Measurements from ENCODE around the gene ANKRD39. TPM values are rescaled to one million over a fixed set of nuclear protein-coding genes. Genes with fewer than 3 reads are reported as not detected.

Gene ANKRD39
- total and polyA plus RNA-seq, 10 of the 15 experiments (the other 5 are each of a cell fraction or from before 2014, with no cell fraction given): 7.4 to 36.2 (median 23.7) TPM

GRCh38 chr2:96873651-96874096 is 15.9 kb upstream of the ANKRD39 start (continued):
- TF ChIP-seq BHLHE40 (IDR thresholded peaks at IDR 0.05; ENCODE audit: borderline replicate concordance in 1 of 2, low read depth in 2 of 2, low read length in 1 of 2) (no peak), HDAC6 (IDR thresholded peaks at IDR 0.05; ENCODE audit: unreplicated experiment) (no peak), SMARCA5 (IDR thresholded peaks at IDR 0.05) (no peak), ASH2L (IDR thresholded peaks at IDR 0.05; ENCODE audit: borderline replicate concordance, low read depth) (no peak), HDAC2 (IDR thresholded peaks at IDR 0.05) (no peak), SREBF2 (IDR thresholded peaks at IDR 0.05; ENCODE audit: low read length) (no peak), CEBPB (IDR thresholded peaks at IDR 0.05; ENCODE audit: borderline replicate concordance in 1 of 2, low read depth in 2 of 2, low read length in 2 of 2) (no peak), SIN3A (IDR thresholded peaks at IDR 0.05; ENCODE audit: low read depth, low read length) (no peak), SIX5 (IDR thresholded peaks at IDR 0.05; ENCODE audit: low read depth, low read length, severe bottlenecking) (no peak), ZNF622 (IDR thresholded peaks at IDR 0.05) (no peak), RUNX3 (IDR thresholded peaks at IDR 0.05; ENCODE audit: low read length) (peak; percentile 22), CHD2 (IDR thresholded peaks at IDR 0.05; ENCODE audit: borderline replicate concordance, low read depth, low read length) (no peak; the same call in 1 of the 2 replicates), GABPA (IDR thresholded peaks at IDR 0.05; ENCODE audit: low read depth) (no peak), ZSCAN29 (IDR thresholded peaks at IDR 0.05) (no peak), TBL1XR1 (IDR thresholded peaks at IDR 0.05; ENCODE audit: low read depth, low read length) (no peak), POLR2AphosphoS2 (IDR thresholded peaks at IDR 0.05; ENCODE audit: low read depth, low read length) (no peak), CBX5 (IDR thresholded peaks at IDR 0.05; ENCODE audit: low read depth) (no peak), MYC (IDR thresholded peaks at IDR 0.05; ENCODE audit: insufficient read depth, insufficient read length, insufficient replicate concordance, low read length, severe bottlenecking) (no peak), CEBPZ (IDR thresholded peaks at IDR 0.05; ENCODE audit: low read depth, low read length) (no peak)
- TF ChIP-seq, protein P1, sequence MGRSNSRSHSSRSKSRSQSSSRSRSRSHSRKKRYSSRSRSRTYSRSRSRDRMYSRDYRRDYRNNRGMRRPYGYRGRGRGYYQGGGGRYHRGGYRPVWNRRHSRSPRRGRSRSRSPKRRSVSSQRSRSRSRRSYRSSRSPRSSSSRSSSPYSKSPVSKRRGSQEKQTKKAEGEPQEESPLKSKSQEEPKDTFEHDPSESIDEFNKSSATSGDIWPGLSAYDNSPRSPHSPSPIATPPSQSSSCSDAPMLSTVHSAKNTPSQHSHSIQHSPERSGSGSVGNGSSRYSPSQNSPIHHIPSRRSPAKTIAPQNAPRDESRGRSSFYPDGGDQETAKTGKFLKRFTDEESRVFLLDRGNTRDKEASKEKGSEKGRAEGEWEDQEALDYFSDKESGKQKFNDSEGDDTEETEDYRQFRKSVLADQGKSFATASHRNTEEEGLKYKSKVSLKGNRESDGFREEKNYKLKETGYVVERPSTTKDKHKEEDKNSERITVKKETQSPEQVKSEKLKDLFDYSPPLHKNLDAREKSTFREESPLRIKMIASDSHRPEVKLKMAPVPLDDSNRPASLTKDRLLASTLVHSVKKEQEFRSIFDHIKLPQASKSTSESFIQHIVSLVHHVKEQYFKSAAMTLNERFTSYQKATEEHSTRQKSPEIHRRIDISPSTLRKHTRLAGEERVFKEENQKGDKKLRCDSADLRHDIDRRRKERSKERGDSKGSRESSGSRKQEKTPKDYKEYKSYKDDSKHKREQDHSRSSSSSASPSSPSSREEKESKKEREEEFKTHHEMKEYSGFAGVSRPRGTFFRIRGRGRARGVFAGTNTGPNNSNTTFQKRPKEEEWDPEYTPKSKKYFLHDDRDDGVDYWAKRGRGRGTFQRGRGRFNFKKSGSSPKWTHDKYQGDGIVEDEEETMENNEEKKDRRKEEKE (IDR thresholded peaks at IDR 0.05): no peak
- TF ChIP-seq, protein P2, sequence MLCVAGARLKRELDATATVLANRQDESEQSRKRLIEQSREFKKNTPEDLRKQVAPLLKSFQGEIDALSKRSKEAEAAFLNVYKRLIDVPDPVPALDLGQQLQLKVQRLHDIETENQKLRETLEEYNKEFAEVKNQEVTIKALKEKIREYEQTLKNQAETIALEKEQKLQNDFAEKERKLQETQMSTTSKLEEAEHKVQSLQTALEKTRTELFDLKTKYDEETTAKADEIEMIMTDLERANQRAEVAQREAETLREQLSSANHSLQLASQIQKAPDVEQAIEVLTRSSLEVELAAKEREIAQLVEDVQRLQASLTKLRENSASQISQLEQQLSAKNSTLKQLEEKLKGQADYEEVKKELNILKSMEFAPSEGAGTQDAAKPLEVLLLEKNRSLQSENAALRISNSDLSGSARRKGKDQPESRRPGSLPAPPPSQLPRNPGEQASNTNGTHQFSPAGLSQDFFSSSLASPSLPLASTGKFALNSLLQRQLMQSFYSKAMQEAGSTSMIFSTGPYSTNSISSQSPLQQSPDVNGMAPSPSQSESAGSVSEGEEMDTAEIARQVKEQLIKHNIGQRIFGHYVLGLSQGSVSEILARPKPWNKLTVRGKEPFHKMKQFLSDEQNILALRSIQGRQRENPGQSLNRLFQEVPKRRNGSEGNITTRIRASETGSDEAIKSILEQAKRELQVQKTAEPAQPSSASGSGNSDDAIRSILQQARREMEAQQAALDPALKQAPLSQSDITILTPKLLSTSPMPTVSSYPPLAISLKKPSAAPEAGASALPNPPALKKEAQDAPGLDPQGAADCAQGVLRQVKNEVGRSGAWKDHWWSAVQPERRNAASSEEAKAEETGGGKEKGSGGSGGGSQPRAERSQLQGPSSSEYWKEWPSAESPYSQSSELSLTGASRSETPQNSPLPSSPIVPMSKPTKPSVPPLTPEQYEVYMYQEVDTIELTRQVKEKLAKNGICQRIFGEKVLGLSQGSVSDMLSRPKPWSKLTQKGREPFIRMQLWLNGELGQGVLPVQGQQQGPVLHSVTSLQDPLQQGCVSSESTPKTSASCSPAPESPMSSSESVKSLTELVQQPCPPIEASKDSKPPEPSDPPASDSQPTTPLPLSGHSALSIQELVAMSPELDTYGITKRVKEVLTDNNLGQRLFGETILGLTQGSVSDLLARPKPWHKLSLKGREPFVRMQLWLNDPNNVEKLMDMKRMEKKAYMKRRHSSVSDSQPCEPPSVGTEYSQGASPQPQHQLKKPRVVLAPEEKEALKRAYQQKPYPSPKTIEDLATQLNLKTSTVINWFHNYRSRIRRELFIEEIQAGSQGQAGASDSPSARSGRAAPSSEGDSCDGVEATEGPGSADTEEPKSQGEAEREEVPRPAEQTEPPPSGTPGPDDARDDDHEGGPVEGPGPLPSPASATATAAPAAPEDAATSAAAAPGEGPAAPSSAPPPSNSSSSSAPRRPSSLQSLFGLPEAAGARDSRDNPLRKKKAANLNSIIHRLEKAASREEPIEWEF (IDR thresholded peaks at IDR 0.05; ENCODE audit: insufficient replicate concordance, low read depth, low read length): no peak

Measured in GM12878 (cell line).